OCI-LY1 (cell line): Measurements from ENCODE around the gene TMEM181.

Experiments
- CTCF ChIP-seq: fragments of 200-600 bp; sonication (generic), shearing (Covaris generic); IDR thresholded peaks from 2 replicates; pipeline ENCODE4 v1.5.1; 2017; ENCODE audit warnings: mild to moderate bottlenecking, antibody characterized with exemption, low read length, moderate library complexity, mixed read lengths
- EZH2 ChIP-seq: fragments of 200-600 bp; sonication (generic), shearing (Covaris generic); IDR thresholded peaks from 2 replicates; pipeline ENCODE4 v1.8.0; 2017; ENCODE audit warnings: borderline replicate concordance, mixed run types, mild to moderate bottlenecking, antibody characterized with exemption, low read length, moderate library complexity, mixed read lengths

DNA sequence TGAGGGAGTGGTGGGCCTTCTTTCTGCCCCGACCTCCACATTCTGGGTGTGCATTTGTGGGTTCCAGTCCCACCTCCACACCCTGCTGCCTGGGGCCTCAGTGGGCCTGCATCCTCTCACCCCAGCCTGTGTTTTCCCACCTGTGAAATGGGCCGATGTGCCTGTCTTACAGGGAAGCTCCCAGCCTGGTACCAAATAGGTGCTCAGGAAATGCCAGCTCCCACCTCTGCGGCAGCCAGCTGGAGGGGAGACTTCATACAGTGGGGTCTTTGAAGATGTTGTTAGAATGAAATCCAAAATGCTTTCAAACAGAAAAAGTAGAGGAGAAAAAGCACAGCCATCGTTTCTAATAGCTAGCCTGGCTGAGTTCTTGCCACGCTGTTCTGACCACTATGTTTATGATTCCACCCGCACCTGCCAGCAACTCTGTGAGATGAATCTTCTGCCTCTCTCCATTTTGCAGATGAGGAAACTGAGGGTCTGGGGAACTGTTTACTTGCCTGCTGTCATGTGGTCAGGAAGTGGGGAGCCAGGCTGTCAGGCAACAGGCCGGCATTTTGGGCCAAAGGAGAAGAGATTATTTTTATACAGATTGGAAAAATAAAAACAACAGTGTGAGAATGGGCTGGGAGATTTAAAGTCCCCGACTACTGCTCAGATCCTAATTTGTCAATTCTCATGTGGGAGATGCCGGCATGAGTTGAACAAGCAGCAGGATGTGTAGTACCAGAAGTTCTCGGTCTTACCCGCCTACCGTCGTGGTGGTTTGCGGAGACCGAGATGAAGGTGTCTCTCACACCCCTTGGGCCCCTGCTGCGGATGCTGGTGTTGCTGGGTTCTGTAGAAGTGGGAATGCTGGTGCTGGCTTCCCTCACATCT, 4.6 kb downstream of the TMEM181 start:
- TF ChIP-seq CTCF = no peak
- TF ChIP-seq EZH2 = no peak
